C1 segment of cervical spinal cord (tissue), 14 donors: ENCODE results near the gene FKRP.
A peak's percentile ranks its signal among the peaks of the same experiment; 100 is the strongest.
"Not testable (repeated sequence)": the region's sequence is repeated elsewhere in the genome, so short reads cannot be mapped to it uniquely, and the experiment has no call there.

Experiments used
- DNase-seq, 14 donors: peaks; one replicate each; lab custom pipeline; 2025; lab: John Stamatoyannopoulos, UW

The FKRP gene

GRCh38 chr19:46784262-46785053 is 38.6 kb downstream of the FKRP start:
- DNase-seq = peak in 4 of 14 donors; percentile 1 to 46 (median 18)

GRCh38 chr19:46785054-46785979 is 39.5 kb downstream of the FKRP start:
- DNase-seq = no peak

- DNase-seq = no peak
Observed at GRCh38 chr19:46785980-46786235, 40.1 kb downstream of the FKRP start.

GRCh38 chr19:46786236-46787039 is 40.6 kb downstream of the FKRP start:
- DNase-seq = peak in 12 of 14 donors; percentile 13 to 65 (median 28)

- DNase-seq = peak in 1 of 14 donors; percentile 20
Observed at GRCh38 chr19:46787040-46787330, 41.1 kb downstream of the FKRP start.

- peak in 3 of 14 donors; percentile 17 to 30 (median 23) for DNase-seq
Observed at GRCh38 chr19:46787331-46788261, 41.7 kb downstream of the FKRP start.

- peak in 13 of 14 donors; percentile 2 to 82 (median 60) for DNase-seq
Observed at GRCh38 chr19:46788262-46788967, 42.6 kb downstream of the FKRP start, which contains the start of gene SLC1A5. Gene SLC1A5 (minus strand): TSS chr19:46788594. CDS start chr19:46787965, 629 bp downstream.

GRCh38 chr19:46788968-46789338 is 43.1 kb downstream of the FKRP start:
- no peak for DNase-seq

GRCh38 chr19:46789371-46789770 is 43.5 kb downstream of the FKRP start:
- no peak for DNase-seq

GRCh38 chr19:46791944-46792343 is 46.1 kb downstream of the FKRP start:
- no peak for DNase-seq

- DNase-seq = no peak
Observed at GRCh38 chr19:46797881-46798280, 52.0 kb downstream of the FKRP start.

GRCh38 chr19:46798713-46799112 is 52.9 kb downstream of the FKRP start:
- DNase-seq = no peak

- no peak for DNase-seq
Observed at GRCh38 chr19:46802152-46802551, 56.3 kb downstream of the FKRP start.

GRCh38 chr19:46803555-46803954 is 57.7 kb downstream of the FKRP start:
- DNase-seq = no peak

- not testable (repeated sequence) for DNase-seq
Observed at GRCh38 chr19:46804432-46804831, 58.6 kb downstream of the FKRP start.

- DNase-seq = no peak
Observed at GRCh38 chr19:46806656-46807055, 60.8 kb downstream of the FKRP start.
